HT1080 (cell line): Measurements from ENCODE around the gene BATF3. TPM values are rescaled to one million over a fixed set of nuclear protein-coding genes. Genes with fewer than 3 reads are reported as not detected.
A peak's percentile ranks its signal among the peaks of the same experiment; 100 is the strongest.
"Not testable (repeated sequence)": the region's sequence is repeated elsewhere in the genome, so short reads cannot be mapped to it uniquely, and the experiment has no call there.

Source experiments
- DNase-seq: peaks from one replicate; pipeline ENCODE4 v3.0.0-alpha.2; 2015; ENCODE audit warnings: low read depth
- total RNA-seq: library from RNA; depleted of rRNA; stranded (reverse); fragments of >200 nt; shearing (Covaris generic); gene quantifications from 2 replicates; pipeline ENCODE4 v1.2.3, GENCODE V29; 2014

The BATF3 gene
- total RNA-seq, 1 experiment from 2014 or later = 17.4 TPM

- no peak for DNase-seq
These were observed 35.0 kb downstream of the BATF3 start for GRCh38 chr1:212664409-212665199.

GRCh38 chr1:212658250-212658649 is 41.4 kb downstream of the BATF3 start:
- DNase-seq = not testable (repeated sequence)

GRCh38 chr1:212656730-212657129 is 42.9 kb downstream of the BATF3 start:
- DNase-seq = peak; percentile 19

GRCh38 chr1:212655668-212656440 is 43.8 kb downstream of the BATF3 start:
- peak; percentile 72 for DNase-seq

- DNase-seq = no peak
These were observed 47.0 kb downstream of the BATF3 start for GRCh38 chr1:212652609-212653008.

GRCh38 chr1:212651977-212652376 is 47.7 kb downstream of the BATF3 start:
- DNase-seq = no peak

GRCh38 chr1:212651521-212651920 is 48.1 kb downstream of the BATF3 start:
- peak; percentile 20 for DNase-seq

- no peak for DNase-seq
These were observed 49.4 kb downstream of the BATF3 start for GRCh38 chr1:212650228-212650627.

GRCh38 chr1:212649020-212649419 is 50.6 kb downstream of the BATF3 start:
- DNase-seq = no peak

- no peak for DNase-seq
These were observed 51.2 kb downstream of the BATF3 start for GRCh38 chr1:212648431-212648830.

GRCh38 chr1:212647004-212647403 is 52.6 kb downstream of the BATF3 start:
- no peak for DNase-seq

- DNase-seq = no peak
These were observed 53.1 kb downstream of the BATF3 start for GRCh38 chr1:212646588-212646987.

- DNase-seq = no peak
These were observed 53.8 kb downstream of the BATF3 start for GRCh38 chr1:212645546-212646543.

GRCh38 chr1:212644866-212645545 is 54.6 kb downstream of the BATF3 start:
- DNase-seq = no peak

GRCh38 chr1:212643877-212644276 is 55.8 kb downstream of the BATF3 start:
- DNase-seq = no peak

GRCh38 chr1:212641956-212642355 is 57.7 kb downstream of the BATF3 start:
- DNase-seq = no peak

GRCh38 chr1:212640223-212640878 is 59.3 kb downstream of the BATF3 start:
- no peak for DNase-seq

- DNase-seq = not testable (repeated sequence)
These were observed 60.1 kb downstream of the BATF3 start for GRCh38 chr1:212639524-212639923.

GRCh38 chr1:212638492-212639151 is 61.0 kb downstream of the BATF3 start:
- no peak for DNase-seq

- DNase-seq = no peak
These were observed 61.7 kb downstream of the BATF3 start for GRCh38 chr1:212637902-212638301.
